Trophoblast cell (in vitro differentiated cells and primary cell): ENCODE data around the gene MRPS6.

Experiments used
- DNase-seq, 2 donors: peaks; one replicate each; pipeline ENCODE4 v3.0.0-alpha.2; 2016
- H2AFZ ChIP-seq: 2 replicates; pipeline ENCODE4 v1.6.1; 2013; ENCODE audit warnings: low read length, moderate library complexity, mild to moderate bottlenecking; ENCODE audit not compliant: insufficient read depth, poor library complexity
- H2AK5ac ChIP-seq: 2 replicates; pipeline ENCODE4 v1.6.1; 2013; ENCODE audit warnings: mild to moderate bottlenecking, low read length
- H2BK120ac ChIP-seq: 2 replicates; pipeline ENCODE4 v1.6.1; 2013; ENCODE audit warnings: low read length, mild to moderate bottlenecking, moderate library complexity; ENCODE audit not compliant: insufficient read depth, poor library complexity
- H2BK12ac ChIP-seq: 2 replicates; pipeline ENCODE4 v1.6.1; 2013; ENCODE audit warnings: mild to moderate bottlenecking, low read length, moderate library complexity
- H2BK5ac ChIP-seq: 2 replicates; pipeline ENCODE4 v1.6.1; 2013; ENCODE audit warnings: low read length, low read depth, moderate library complexity, mild to moderate bottlenecking; ENCODE audit not compliant: poor library complexity
- H3K14ac ChIP-seq: 2 replicates; pipeline ENCODE4 v1.6.1; 2013; ENCODE audit warnings: mild to moderate bottlenecking, low read length
- H3K18ac ChIP-seq: 2 replicates; pipeline ENCODE4 v1.6.1; 2013; ENCODE audit warnings: mild to moderate bottlenecking, low read length
- H3K23ac ChIP-seq: 2 replicates; pipeline ENCODE4 v1.6.1; 2013; ENCODE audit warnings: low read length
- H3K27ac ChIP-seq: 2 replicates; pipeline ENCODE4 v1.5.1; 2013; ENCODE audit warnings: low read depth, mild to moderate bottlenecking, inconsistent platforms, low read length, moderate library complexity
- H3K27me3 ChIP-seq: 2 replicates; pipeline ENCODE4 v1.6.1; 2013; ENCODE audit warnings: inconsistent platforms, mild to moderate bottlenecking, low read length, moderate library complexity; ENCODE audit not compliant: insufficient read depth
- H3K36me3 ChIP-seq, 2 experiments: 1 replicate in 1 of 2; 2 replicates in 1 of 2; pipeline ENCODE4 v1.6.1; 2013; ENCODE audit warnings: low read length in 2 of 2, mild to moderate bottlenecking in 2 of 2, moderate library complexity in 1 of 2; ENCODE audit not compliant: insufficient read depth in 2 of 2, control insufficient read depth in 1 of 2
- H3K4ac ChIP-seq: 2 replicates; pipeline ENCODE4 v1.6.1; 2013; ENCODE audit warnings: low read depth, mild to moderate bottlenecking, low read length, moderate library complexity
- H3K4me1 ChIP-seq, 2 experiments: 1 replicate in 1 of 2; 2 replicates in 1 of 2; pipeline ENCODE4 v1.6.1; 2013; ENCODE audit warnings: low read length in 2 of 2, mild to moderate bottlenecking in 2 of 2, moderate library complexity in 1 of 2; ENCODE audit not compliant: insufficient read depth in 2 of 2, control insufficient read depth in 1 of 2
- H3K4me2 ChIP-seq: 2 replicates; pipeline ENCODE4 v1.6.1; 2013; ENCODE audit warnings: inconsistent platforms, mild to moderate bottlenecking, low read length, moderate library complexity
- H3K4me3 ChIP-seq: 2 replicates; pipeline ENCODE4 v1.5.1; 2013; ENCODE audit warnings: mild to moderate bottlenecking, low read depth, low read length, inconsistent platforms
- H3K79me1 ChIP-seq: one replicate; pipeline ENCODE4 v1.6.1; 2013; ENCODE audit warnings: low read length
- H3K79me2 ChIP-seq: 2 replicates; pipeline ENCODE4 v1.6.1; 2013; ENCODE audit warnings: low read length, mild to moderate bottlenecking; ENCODE audit not compliant: control insufficient read depth, insufficient read depth, poor library complexity
- H3K9ac ChIP-seq: 2 replicates; pipeline ENCODE4 v1.6.1; 2013; ENCODE audit warnings: mild to moderate bottlenecking, low read length
- H3K9me3 ChIP-seq: 2 replicates; pipeline ENCODE4 v1.6.1; 2013; ENCODE audit warnings: low read depth, mild to moderate bottlenecking, control low read depth, inconsistent platforms, low read length; ENCODE audit not compliant: insufficient read depth
- H4K12ac ChIP-seq: 2 replicates; pipeline ENCODE4 v1.6.1; 2013; ENCODE audit warnings: low read depth, mild to moderate bottlenecking, low read length, moderate library complexity
- H4K8ac ChIP-seq: 2 replicates; pipeline ENCODE4 v1.6.1; 2013; ENCODE audit warnings: low read depth, mild to moderate bottlenecking, low read length, moderate library complexity
- H4K91ac ChIP-seq: one replicate; pipeline ENCODE4 v1.6.1; 2013; ENCODE audit warnings: low read depth, mild to moderate bottlenecking, low read length, moderate library complexity
- WGBS: extraction: QIAGEN DNeasy Blood & Tissue Kit; methylation state at CpG from one replicate; pipeline ENCODE4 v1.1.7; 2013; ENCODE audit warnings: missing lambda C conversion rate; ENCODE audit not compliant: insufficient read length, insufficient coverage; ENCODE audit errors: extremely low coverage; 5-methylcytosine and 5-hydroxymethylcytosine counted together

Gene MRPS6

GRCh38 chr21:34088752-34089151 is 15.4 kb downstream of the MRPS6 start:
- no peaks in the 10 kb centered on the region for H3K36me3 ChIP-seq
- H3K27me3 ChIP-seq = no peaks in the 10 kb centered on the region
- no peak overlapping the region for H3K4me2 ChIP-seq
- no peaks in the 10 kb centered on the region for H3K9me3 ChIP-seq
- peak overlapping the region; percentile 79 for H3K4ac ChIP-seq
- no peak overlapping the region for H3K4me3 ChIP-seq
- H3K4me1 ChIP-seq = peaks cover 6 to 8% of the 10 kb centered on the region in 2 experiments
- no peak overlapping the region for H4K12ac ChIP-seq
- no peak for DNase-seq
- H2AFZ ChIP-seq = no peak overlapping the region
- no peak overlapping the region for H2BK12ac ChIP-seq
- no CpG with 5 or more reads among the region's 3 CpGs for WGBS
- no peak overlapping the region for H3K14ac ChIP-seq
- H4K91ac ChIP-seq = no peak overlapping the region
- no peak overlapping the region for H4K8ac ChIP-seq
- no peak overlapping the region for H2AK5ac ChIP-seq
- H3K23ac ChIP-seq = no peak overlapping the region
- peaks cover 3% of the 10 kb centered on the region for H3K79me2 ChIP-seq
- H2BK5ac ChIP-seq = no peak overlapping the region
- peaks cover 2% of the 10 kb centered on the region for H3K79me1 ChIP-seq
- H3K27ac ChIP-seq = no peak overlapping the region
- no peak overlapping the region for H3K18ac ChIP-seq
- H3K9ac ChIP-seq = no peak overlapping the region
- H2BK120ac ChIP-seq = no peak overlapping the region

GRCh38 chr21:34091032-34091431 is 17.7 kb downstream of the MRPS6 start:
- Histone ChIP-seq H3K4me3 (no peak overlapping the region), H3K27ac (no peak overlapping the region), H2AK5ac (no peak overlapping the region), H3K23ac (no peak overlapping the region), H3K4me1 (peaks cover 6 to 8% of the 10 kb centered on the region in 2 experiments), H3K4me2 (no peak overlapping the region), H3K9ac (no peak overlapping the region), H3K9me3 (no peaks in the 10 kb centered on the region), H4K12ac (no peak overlapping the region), H3K79me1 (peaks cover 2% of the 10 kb centered on the region), H3K18ac (no peak overlapping the region), H4K8ac (no peak overlapping the region), H2BK120ac (no peak overlapping the region), H2AFZ (no peak overlapping the region), H3K27me3 (no peaks in the 10 kb centered on the region), H2BK12ac (no peak overlapping the region), H2BK5ac (no peak overlapping the region), H3K4ac (no peak overlapping the region), H3K14ac (no peak overlapping the region), H4K91ac (no peak overlapping the region), H3K79me2 (peaks cover 3% of the 10 kb centered on the region), H3K36me3 (peaks cover 5 to 14% of the 10 kb centered on the region in 2 experiments)
- no peak for DNase-seq
- no CpG with 5 or more reads among the region's 4 CpGs for WGBS

GRCh38 chr21:34091607-34092006 is 18.2 kb downstream of the MRPS6 start:
- no peak overlapping the region for H2AFZ ChIP-seq
- H3K14ac ChIP-seq = no peak overlapping the region
- H3K18ac ChIP-seq = no peak overlapping the region
- peak in 1 of 2 donors; percentile 24 for DNase-seq
- peaks cover 2% of the 10 kb centered on the region for H3K79me2 ChIP-seq
- H3K4me3 ChIP-seq = no peak overlapping the region
- peaks cover 2% of the 10 kb centered on the region for H3K79me1 ChIP-seq
- H3K27ac ChIP-seq = no peak overlapping the region
- H2AK5ac ChIP-seq = no peak overlapping the region
- no peak overlapping the region for H2BK5ac ChIP-seq
- no peak overlapping the region for H3K4me2 ChIP-seq
- no CpG with 5 or more reads among the region's 2 CpGs for WGBS
- no peak overlapping the region for H4K8ac ChIP-seq
- H2BK12ac ChIP-seq = no peak overlapping the region
- H4K12ac ChIP-seq = no peak overlapping the region
- H3K23ac ChIP-seq = no peak overlapping the region
- H3K36me3 ChIP-seq = peaks cover 10 to 19% of the 10 kb centered on the region in 2 experiments
- H2BK120ac ChIP-seq = no peak overlapping the region
- no peak overlapping the region for H3K4ac ChIP-seq
- H3K4me1 ChIP-seq = peaks cover 6 to 8% of the 10 kb centered on the region in 2 experiments
- H3K9me3 ChIP-seq = no peaks in the 10 kb centered on the region
- H3K27me3 ChIP-seq = no peaks in the 10 kb centered on the region
- no peak overlapping the region for H4K91ac ChIP-seq
- no peak overlapping the region for H3K9ac ChIP-seq

GRCh38 chr21:34092262-34092921 is 19.0 kb downstream of the MRPS6 start:
- no peak overlapping the region for H3K9ac ChIP-seq
- no peak overlapping the region for H3K18ac ChIP-seq
- WGBS = no CpG with 5 or more reads among the region's 6 CpGs

More at GRCh38 chr21:34092262-34092921, 19.0 kb downstream of the MRPS6 start:
- Histone ChIP-seq H3K27me3 (no peaks in the 10 kb centered on the region), H3K4me2 (no peak overlapping the region), H3K4me1 (peaks cover 2 to 4% of the 10 kb centered on the region in 2 experiments), H4K8ac (no peak overlapping the region), H3K27ac (no peak overlapping the region), H2AFZ (no peak overlapping the region), H2BK5ac (no peak overlapping the region), H3K9me3 (no peaks in the 10 kb centered on the region), H3K4me3 (no peak overlapping the region), H2BK12ac (no peak overlapping the region), H3K79me1 (peaks cover 2% of the 10 kb centered on the region), H4K12ac (no peak overlapping the region), H3K23ac (no peak overlapping the region), H2BK120ac (no peak overlapping the region), H3K4ac (no peak overlapping the region), H3K36me3 (peaks cover 13 to 23% of the 10 kb centered on the region in 2 experiments), H2AK5ac (no peak overlapping the region), H3K14ac (no peak overlapping the region), H3K79me2 (peaks cover 2% of the 10 kb centered on the region), H4K91ac (no peak overlapping the region)
- no peak for DNase-seq
